DMS53 treated with DMSO at 0.1 percent for 48 hours (cell line): ENCODE data around the gene LRP1B.

Experiments used
- DNase-seq: peaks from one replicate; lab custom pipeline; 2025; ENCODE audit not compliant: unreplicated experiment; lab: John Stamatoyannopoulos, UW

Gene LRP1B

DNA sequence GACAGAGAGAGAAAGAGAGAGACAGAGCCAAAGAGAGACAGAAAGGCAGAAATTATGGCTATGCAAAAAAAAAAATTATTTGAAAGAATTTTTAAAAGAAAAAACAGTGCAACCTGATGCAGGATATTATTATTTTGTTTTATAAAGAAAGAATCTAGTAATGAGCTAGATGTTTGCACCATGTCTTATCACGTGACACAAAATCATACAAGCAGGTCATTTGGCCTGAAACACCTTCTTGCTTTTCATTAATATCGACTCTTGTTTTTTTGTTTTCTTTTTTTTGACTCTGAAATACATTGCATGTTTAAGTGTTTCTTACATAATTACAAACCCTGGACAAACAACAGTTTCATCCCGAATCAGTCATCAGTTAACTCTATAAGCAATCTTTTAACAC lies 606.0 kb downstream of the LRP1B start:
- DNase-seq, result no peak

DNA sequence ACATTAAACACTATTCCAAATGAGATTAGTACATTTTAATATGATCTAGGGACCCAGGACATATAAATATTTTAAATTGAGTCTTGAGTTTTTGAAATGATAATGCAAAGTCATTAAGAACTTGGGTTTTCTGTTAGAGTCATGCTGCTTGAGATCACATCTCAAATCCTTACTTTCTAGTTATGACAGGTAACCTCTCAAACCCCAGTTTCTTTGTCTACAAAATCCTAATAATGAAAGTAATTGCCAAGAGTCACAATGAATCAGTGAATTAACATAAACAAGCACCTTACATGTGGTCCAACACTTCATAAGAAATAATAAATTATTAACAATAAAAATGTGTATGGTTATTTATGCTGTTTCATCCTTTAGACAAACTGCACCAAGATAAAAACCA lies 607.6 kb downstream of the LRP1B start:
- DNase-seq, result no peak

GRCh38 chr2:141522702-141523101 lies 608.1 kb downstream of the LRP1B start:
- no peak for DNase-seq

- DNase-seq, result no peak
Observed at GRCh38 chr2:141522048-141522447, 608.8 kb downstream of the LRP1B start.

DNA sequence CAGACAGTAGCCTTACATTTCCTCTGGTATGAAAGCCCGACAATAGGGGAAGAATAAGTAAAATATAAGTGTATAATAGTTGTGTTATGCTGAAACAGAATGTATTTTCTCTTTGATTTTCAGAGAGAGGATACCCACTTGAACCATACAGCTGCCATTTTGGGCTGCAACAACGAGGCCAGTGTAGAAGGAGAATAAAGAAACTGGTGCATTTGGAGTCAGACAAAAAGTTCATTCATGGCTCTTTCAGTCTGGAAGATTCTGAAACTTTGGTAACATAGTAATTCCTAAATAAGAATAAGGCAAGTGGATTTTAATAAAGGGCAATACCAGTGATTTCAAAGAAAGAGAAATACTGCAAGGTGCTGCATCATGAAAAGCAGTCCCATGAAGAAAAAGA lies 610.9 kb downstream of the LRP1B start:
- DNase-seq, result no peak

GRCh38 chr2:141517852-141518421 lies 612.9 kb downstream of the LRP1B start:
- no peak for DNase-seq

DNA sequence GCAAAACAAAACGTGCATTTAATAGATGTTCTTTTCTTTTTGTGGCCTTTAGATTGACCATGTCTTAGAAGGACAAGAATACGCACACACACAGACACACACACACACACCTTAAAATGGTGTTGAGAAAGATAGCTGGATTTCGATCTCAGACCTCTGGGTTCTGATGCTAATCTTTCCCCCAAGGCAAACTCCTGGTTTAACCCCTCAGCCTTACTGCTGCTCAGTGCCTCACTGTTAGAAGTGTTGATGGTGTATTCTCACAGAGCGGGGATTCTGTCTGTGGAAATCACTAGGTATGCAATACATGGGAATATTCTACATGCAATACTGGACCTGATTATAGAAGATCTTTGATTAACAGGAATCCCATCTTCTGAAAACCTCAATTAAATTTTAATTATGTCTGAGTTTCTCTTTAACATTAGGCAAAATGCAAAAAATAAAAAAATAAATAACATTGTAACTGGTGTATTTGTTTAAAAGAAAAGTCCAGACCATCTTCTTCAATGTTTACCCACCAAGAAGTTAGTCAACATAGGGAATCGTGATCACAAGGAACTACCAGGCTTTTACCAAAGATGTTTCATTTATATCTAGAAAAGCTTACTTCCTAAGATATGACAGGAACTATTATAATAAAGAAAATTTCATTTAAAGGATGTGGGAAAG lies 613.5 kb downstream of the LRP1B start:
- no peak for DNase-seq

- DNase-seq, result no peak
Observed at GRCh38 chr2:141515931-141516330, 614.9 kb downstream of the LRP1B start.

DNA sequence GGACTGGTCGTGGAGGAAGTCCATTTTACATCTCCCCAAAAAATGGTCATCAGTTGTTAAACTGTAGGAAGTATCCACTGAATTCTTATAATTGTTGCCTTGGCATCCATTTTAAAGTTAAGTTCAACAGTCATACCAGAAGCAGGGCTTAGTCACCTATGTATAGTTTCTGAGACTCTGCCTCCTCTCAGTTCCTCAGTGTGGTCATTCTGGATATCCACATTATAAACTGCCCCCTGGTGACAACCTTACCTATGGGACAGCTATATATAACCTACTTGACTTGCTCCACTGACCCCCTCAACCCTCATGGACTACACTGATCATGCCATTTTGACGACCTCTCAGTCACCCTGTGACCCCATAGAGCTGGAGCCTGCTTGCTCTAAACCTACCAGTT lies 617.0 kb downstream of the LRP1B start:
- no peak for DNase-seq

GRCh38 chr2:141508806-141509595 lies 621.8 kb downstream of the LRP1B start:
- DNase-seq, result no peak

- DNase-seq, result no peak
Observed at GRCh38 chr2:141508086-141508752, 622.6 kb downstream of the LRP1B start.

- no peak for DNase-seq
Observed at GRCh38 chr2:141506135-141506534, 624.7 kb downstream of the LRP1B start.

DNA sequence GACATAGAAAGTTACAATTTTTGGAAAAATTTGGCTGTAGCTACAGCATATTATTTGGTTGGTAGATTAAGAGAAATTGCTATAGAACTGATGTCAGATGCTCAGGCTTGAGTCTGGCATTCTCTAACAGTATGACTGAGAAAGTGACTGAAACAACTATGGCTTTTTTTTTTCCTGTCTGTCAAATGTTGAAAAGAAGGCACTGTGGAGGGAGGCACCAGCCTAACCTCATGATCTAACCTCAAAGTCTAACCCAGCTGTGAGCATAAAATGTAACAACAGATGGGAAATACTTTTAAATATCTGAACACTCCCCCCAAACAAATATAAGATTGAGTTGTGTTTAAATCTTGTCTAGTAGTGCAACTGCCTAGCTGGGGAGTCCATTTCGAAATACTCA lies 629.1 kb downstream of the LRP1B start:
- DNase-seq, result no peak

DNA sequence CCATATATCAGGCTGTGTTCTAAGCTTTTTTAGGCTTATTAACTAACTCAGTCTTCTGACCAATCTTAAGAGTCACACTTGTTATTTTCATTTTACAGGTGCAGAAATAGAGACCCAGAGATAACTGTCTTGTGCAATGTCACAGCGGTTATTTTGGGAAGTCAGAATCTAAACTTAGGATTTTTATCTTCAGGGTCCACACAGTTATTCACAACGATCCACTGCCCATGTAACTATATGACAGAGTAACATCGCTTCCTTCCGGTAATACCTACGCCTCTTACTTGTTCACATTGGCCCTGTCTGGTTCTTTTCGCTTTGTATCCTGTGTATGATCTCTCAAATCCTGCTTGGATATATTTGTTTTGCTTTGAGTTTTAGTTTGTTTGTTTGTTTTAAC lies 631.7 kb downstream of the LRP1B start:
- DNase-seq, result no peak

GRCh38 chr2:141498561-141498960 lies 632.3 kb downstream of the LRP1B start:
- no peak for DNase-seq

DNA sequence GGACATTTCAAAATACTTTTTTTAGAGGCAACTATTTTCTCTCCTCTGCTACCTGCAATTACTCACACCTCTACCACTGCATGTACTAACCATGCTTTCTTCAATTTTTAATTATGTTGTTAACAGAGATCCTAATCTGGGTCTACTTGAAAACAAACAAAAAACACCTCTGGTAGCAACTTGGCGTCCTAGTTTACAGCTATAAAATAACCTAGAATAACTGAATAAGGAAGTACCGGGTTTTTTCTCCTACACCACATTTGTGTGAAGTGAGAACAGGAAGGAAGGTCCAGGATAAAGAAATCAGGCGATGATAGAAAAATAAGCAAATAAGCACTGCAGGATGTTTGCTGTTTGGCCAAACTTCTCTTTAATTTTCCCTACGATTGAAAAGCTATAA lies 633.5 kb downstream of the LRP1B start:
- no peak for DNase-seq

GRCh38 chr2:141496810-141497209 lies 634.0 kb downstream of the LRP1B start:
- no peak for DNase-seq

GRCh38 chr2:141493936-141494335 lies 636.9 kb downstream of the LRP1B start:
- DNase-seq, result no peak

DNA sequence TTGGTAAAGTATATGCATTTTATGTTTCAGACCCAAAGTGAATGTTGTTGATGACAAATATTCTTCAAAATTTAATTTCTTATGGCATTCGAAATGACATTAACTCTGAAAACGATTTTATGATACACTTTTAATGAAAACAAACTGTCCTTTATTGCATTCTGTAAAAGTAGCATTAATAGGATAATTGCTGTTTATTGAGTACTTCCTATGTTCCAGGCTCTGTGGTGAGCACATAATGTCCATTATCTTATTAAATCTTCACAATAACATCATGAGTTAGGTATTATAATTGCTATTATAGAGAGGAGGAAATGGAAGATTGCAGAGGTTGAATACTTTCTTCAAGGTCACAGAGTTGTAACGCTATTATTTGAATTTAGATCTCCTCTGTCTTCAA lies 638.0 kb downstream of the LRP1B start:
- no peak for DNase-seq

DNA sequence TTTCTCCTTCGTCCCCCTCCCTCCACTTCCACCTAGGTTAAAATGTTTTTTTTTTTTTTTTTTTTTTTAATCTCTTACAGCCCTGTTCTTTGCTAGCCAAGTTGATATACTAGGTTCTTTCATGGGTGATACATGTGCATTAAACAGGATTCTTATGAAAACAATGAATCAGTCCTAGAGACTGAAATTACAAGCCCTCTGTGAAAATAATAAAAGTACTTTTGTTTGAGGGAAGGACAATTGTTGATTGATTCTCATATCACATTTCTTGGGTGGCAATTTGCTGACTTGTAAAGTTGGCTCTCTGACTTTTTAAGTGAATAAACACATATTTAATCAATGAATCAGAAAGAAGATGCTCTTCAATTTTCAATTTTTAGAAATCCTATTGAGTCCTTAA lies 639.9 kb downstream of the LRP1B start:
- DNase-seq, result no peak

GRCh38 chr2:141482697-141483096 lies 648.1 kb downstream of the LRP1B start:
- DNase-seq, result no peak

DNA sequence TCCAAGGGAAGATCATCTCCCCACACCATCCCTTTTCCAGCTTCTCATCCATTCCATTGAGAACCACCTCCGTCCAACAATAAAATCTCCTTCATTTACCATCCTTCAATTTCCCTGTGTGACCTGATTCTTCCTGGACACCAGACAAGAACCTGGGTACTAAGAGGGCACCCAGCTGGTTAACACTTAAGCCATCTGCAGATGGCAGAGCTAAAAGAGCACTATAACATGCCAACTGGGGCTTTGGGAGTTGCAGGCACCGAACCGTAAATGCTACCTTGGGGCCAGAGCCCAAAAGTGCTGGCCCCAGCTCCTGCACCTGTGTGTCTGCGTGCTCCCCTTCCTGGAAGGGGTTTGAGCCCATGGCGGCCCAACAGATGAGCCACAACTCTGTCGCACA lies 655.0 kb downstream of the LRP1B start:
- DNase-seq, result no peak
